ENCODE data around the gene ZDHHC4. TPM values are rescaled to one million over a fixed set of nuclear protein-coding genes. Genes with fewer than 3 reads are reported as not detected.

ZDHHC4 gene
- total RNA-seq, 4 donors from 2014 or later = 68.8 to 97.3 (median 81.4) TPM

DNA sequence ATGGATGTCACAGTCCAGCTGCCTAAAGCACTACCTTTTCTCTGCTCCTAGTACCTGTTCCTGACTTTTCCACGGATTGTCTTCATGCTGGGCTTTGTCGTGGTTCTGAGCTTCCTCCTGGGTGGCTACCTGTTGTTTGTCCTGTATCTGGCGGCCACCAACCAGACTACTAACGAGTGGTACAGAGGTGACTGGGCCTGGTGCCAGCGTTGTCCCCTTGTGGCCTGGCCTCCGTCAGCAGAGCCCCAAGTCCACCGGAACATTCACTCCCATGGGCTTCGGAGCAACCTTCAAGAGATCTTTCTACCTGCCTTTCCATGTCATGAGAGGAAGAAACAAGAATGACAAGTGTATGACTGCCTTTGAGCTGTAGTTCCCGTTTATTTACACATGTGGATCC is 11.3 kb downstream of the ZDHHC4 start:
- 79 to 89% methylated on average over 9 of the region's 9 CpGs for WGBS, 2 donors
- Histone ChIP-seq H3K27ac (no peak overlapping the region), H3K9me3 (no peaks in the 10 kb centered on the region), H3K36me3 (peaks cover 2 to 19% of the 10 kb centered on the region in 2 donors), H3K27me3 (no peaks in the 10 kb centered on the region), H3K4me1 (peaks cover 0 to 8% of the 10 kb centered on the region in 2 donors), H3K4me3 (replicated peaks in 1 of 3) (no peak overlapping the region)
- TF ChIP-seq CTCF (IDR thresholded peaks at IDR 0.05) = no peak
- no peak for TF ChIP-seq POLR2A (IDR thresholded peaks at IDR 0.05)
- DNase-seq = no peak
- intact Hi-C loops (cut with DNase I) = loop anchor here (10.0 kb wide), 1 partner anchor 116 kb away; the partner anchor contains the start of gene ZNF12

DNA sequence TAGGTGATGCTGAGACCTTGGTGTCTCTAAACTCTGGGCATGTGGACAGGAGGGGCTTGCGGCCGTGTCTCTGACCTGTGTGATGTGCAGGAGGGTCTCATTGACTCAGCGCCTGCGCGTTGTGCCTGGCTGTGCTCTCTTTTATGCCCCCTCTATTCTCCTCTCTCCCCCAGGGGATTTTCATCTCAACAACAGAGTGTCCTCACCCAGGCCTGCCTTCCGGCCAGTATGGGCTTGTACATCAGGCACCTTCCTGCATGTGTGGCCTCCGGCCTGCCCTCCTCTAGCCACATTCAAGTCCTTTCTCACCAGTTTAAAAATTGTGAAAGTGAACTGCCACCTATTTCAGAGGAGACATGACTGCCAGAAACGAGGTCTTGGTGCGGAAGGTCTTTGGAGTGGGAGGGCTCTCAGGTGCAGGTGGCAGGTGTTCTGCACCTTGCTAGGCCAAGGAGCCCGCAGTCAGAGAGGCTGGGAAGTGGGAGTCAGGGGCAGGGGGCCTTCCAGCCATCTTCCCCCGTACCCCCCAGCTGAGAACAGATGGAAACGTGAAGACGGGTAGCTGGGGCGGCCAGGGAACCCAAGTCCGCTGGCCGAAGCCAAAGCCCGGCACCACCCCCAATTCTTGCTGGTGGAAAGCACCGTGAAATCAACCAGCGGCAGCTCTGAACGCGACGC is 12.0 kb downstream of the ZDHHC4 start:
- 54 to 81% methylated on average over 11 to 21 of the region's 22 CpGs for WGBS, 2 donors
- H3K4me3 ChIP-seq (replicated peaks in 1 of 3) = no peak overlapping the region
- no peaks in the 10 kb centered on the region for H3K27me3 ChIP-seq
- no peak for DNase-seq
- peak overlapping the region in 1 of 3 donors; percentile 7 for H3K27ac ChIP-seq
- intact Hi-C loops (cut with DNase I) = loop anchor here (10.0 kb wide), 1 partner anchor 116 kb away; the partner anchor contains the start of gene ZNF12
- H3K9me3 ChIP-seq = no peaks in the 10 kb centered on the region
- no peak for TF ChIP-seq CTCF (IDR thresholded peaks at IDR 0.05)
- no peak for TF ChIP-seq POLR2A (IDR thresholded peaks at IDR 0.05)
- H3K4me1 ChIP-seq = peaks cover 0 to 8% of the 10 kb centered on the region in 2 donors
- peaks cover 0 to 19% of the 10 kb centered on the region in 2 donors for H3K36me3 ChIP-seq

GRCh38 chr7:6589829-6590644 is 12.8 kb downstream of the ZDHHC4 start, which contains the start of gene INTS15:
Gene INTS15 (plus strand): TSS chr7:6590021. CDS start chr7:6590284, 263 bp downstream.
- H3K27me3 ChIP-seq = no peaks in the 10 kb centered on the region
- H3K4me1 ChIP-seq = peaks cover 0 to 8% of the 10 kb centered on the region in 2 donors
- H3K36me3 ChIP-seq = peaks cover 2 to 21% of the 10 kb centered on the region in 2 donors
- peak within 1 kb of the TSS; percentile 10 to 81 (median 47) for H3K27ac ChIP-seq
- WGBS, 2 donors = 0% methylated on average over 1 to 19 of the region's 107 CpGs
- H3K9me3 ChIP-seq = no peaks in the 10 kb centered on the region
- H3K4me3 ChIP-seq (replicated peaks in 1 of 3) = peak within 1 kb of the TSS; percentile 45 to 91 (median 72)
- intact Hi-C loops (cut with DNase I) = loop anchor here (10.0 kb wide), 1 partner anchor 115 kb away; the partner anchor contains the start of gene ZNF12
- peak; percentile 75 to 81 for DNase-seq
- TF ChIP-seq POLR2A (IDR thresholded peaks at IDR 0.05) (peak in 1 of 2 donors; percentile 79), CTCF (IDR thresholded peaks at IDR 0.05) (peak in 5 of 6 experiments; percentile 22 to 99 (median 95))

GRCh38 chr7:6590645-6591110 is 13.4 kb downstream of the ZDHHC4 start:
- peaks cover 8 to 22% of the 10 kb centered on the region in 2 donors for H3K36me3 ChIP-seq
- intact Hi-C loops (cut with DNase I) = no loop called here
- DNase-seq = no peak
- no peaks in the 10 kb centered on the region for H3K27me3 ChIP-seq
- WGBS, 2 donors = 12 to 16% methylated on average over 10 of the region's 10 CpGs
- no peaks in the 10 kb centered on the region for H3K9me3 ChIP-seq
- peaks cover 0 to 8% of the 10 kb centered on the region in 2 donors for H3K4me1 ChIP-seq
- H3K27ac ChIP-seq = peak overlapping the region in 2 of 3 donors; percentile 10 to 81
- peak overlapping the region; percentile 45 to 91 (median 72) for H3K4me3 ChIP-seq (replicated peaks in 1 of 3)
- TF ChIP-seq CTCF (IDR thresholded peaks at IDR 0.05) = no peak
- TF ChIP-seq POLR2A (IDR thresholded peaks at IDR 0.05) = no peak
